Kidney (tissue), 14 donors: ENCODE data around the gene RBBP8NL. TPM values are rescaled to one million over a fixed set of nuclear protein-coding genes. Genes with fewer than 3 reads are reported as not detected.

Experiments used
- DNase-seq, 5 donors: peaks; one replicate each; pipeline ENCODE4 v3.0.0-alpha.2; 2013 to 2020
- FAIRE-seq: peaks from 2 replicates; lab custom pipeline; 2012; peaks lifted over from hg19 to GRCh38; lab: Jason Lieb, UNC
- H3K27ac ChIP-seq, 2 donors: one replicate each; pipeline ENCODE4 v1.7.0; 2013; ENCODE audit warnings: low read depth in 2 of 2, low read length in 2 of 2, inconsistent platforms in 1 of 2
- H3K27me3 ChIP-seq: one replicate; pipeline ENCODE4 v1.7.1; 2013; ENCODE audit warnings: low read length, inconsistent platforms; ENCODE audit not compliant: control insufficient read depth, insufficient read depth
- H3K36me3 ChIP-seq, 3 donors: one replicate each; pipeline versions ENCODE4 v1.7.0 to v1.7.1; 2013; ENCODE audit warnings: low read length in 3 of 3, control low read depth in 1 of 3, inconsistent platforms in 1 of 3; ENCODE audit not compliant: insufficient read depth in 3 of 3, control insufficient read depth in 2 of 3
- H3K4me1 ChIP-seq, 3 donors: one replicate each; pipeline versions ENCODE4 v1.7.0 to v1.7.1; 2013; ENCODE audit warnings: low read length in 3 of 3, inconsistent platforms in 1 of 3, low read depth in 1 of 3; ENCODE audit not compliant: control insufficient read depth in 2 of 3, insufficient read depth in 2 of 3
- H3K4me3 ChIP-seq, 3 donors: one replicate each; pipeline versions ENCODE4 v1.7.0 to v1.8.1; 2013; ENCODE audit warnings: low read length in 3 of 3, control low read depth in 1 of 3, inconsistent platforms in 1 of 3
- H3K9ac ChIP-seq, 3 donors: one replicate each; pipeline versions ENCODE4 v1.7.0 to v1.7.1; 2013; ENCODE audit warnings: low read length in 3 of 3, control low read depth in 1 of 3, inconsistent platforms in 1 of 3
- H3K9me3 ChIP-seq, 3 donors: one replicate each; pipeline versions ENCODE4 v1.7.0 to v1.7.1; 2013; ENCODE audit warnings: low read length in 3 of 3, control low read depth in 1 of 3, inconsistent platforms in 1 of 3; ENCODE audit not compliant: control insufficient read depth in 2 of 3, insufficient read depth in 1 of 3
- CTCF ChIP-seq: IDR thresholded peaks from 3 replicates; pipeline ENCODE4 v1.5.1; 2012; ENCODE audit warnings: mild to moderate bottlenecking, moderate library complexity, borderline replicate concordance; ENCODE audit not compliant: insufficient read depth; ENCODE audit errors: extremely low read depth
- intact Hi-C: fragments of 100-400 bp; cut with DNase I; formaldehyde crosslinking; loops from one replicate; pipeline ENCODE4 v1.11.1; 2022
- polyA plus RNA-seq: library from polyadenylated mRNA; stranded (reverse); fragments of 350-450 nt; fragmentation: Illumina TruSeq; extraction: RNeasy Lipid Tissue Mini Kit (QIAGEN cat#74804); gene quantifications from one replicate; pipeline ENCODE4 v1.2.3, GENCODE V29; 2014; ENCODE audit warnings: low read depth, low replicate concordance; ENCODE audit not compliant: insufficient read depth
- total RNA-seq: library from RNA; stranded (reverse); fragmentation: NEBNext Ultra II Directional; extraction: Animal tissue kit (Norgen Biotek cat#: 25700); gene quantifications from one replicate; pipeline ENCODE4 v1.2.1, GENCODE V29; 2021
- donor health status: control.
- donor health status: control.
- donor health status: control.
- donor health status: control.
- donor health status: control.
- donor health status: DM: yes; HTN: yes; CAD: no.
- donor health status: Normal renal cell carcinoma (clear cell type).

Gene RBBP8NL
- total and polyA plus RNA-seq, 2 donors from 2014 or later: 0.13 to 1.5 TPM

- Histone ChIP-seq H3K27me3 (no peaks in the 10 kb centered on the region), H3K27ac (no peak overlapping the region), H3K9me3 (no peaks in the 10 kb centered on the region), H3K4me1 (no peaks in the 10 kb centered on the region), H3K4me3 (no peak overlapping the region), H3K36me3 (no peaks in the 10 kb centered on the region), H3K9ac (no peak overlapping the region)
- no peak for FAIRE-seq
- no peak for DNase-seq
- TF ChIP-seq CTCF: no peak
- intact Hi-C loops: no loop called here
Observed at GRCh38 chr20:62463651-62464424, 36.5 kb upstream of the RBBP8NL start.

- no peaks in the 10 kb centered on the region for H3K4me1 ChIP-seq
- FAIRE-seq (no peak), DNase-seq (no peak)
- no peaks in the 10 kb centered on the region for H3K9me3 ChIP-seq
- no peaks in the 10 kb centered on the region for H3K36me3 ChIP-seq
- intact Hi-C loops: no loop called here
- no peak for TF ChIP-seq CTCF
- H3K27ac ChIP-seq: no peak overlapping the region
- H3K9ac ChIP-seq: no peak overlapping the region
- no peaks in the 10 kb centered on the region for H3K27me3 ChIP-seq
- H3K4me3 ChIP-seq: no peak overlapping the region
Observed at GRCh38 chr20:62462976-62463592, 35.7 kb upstream of the RBBP8NL start.

GRCh38 chr20:62461834-62462233 lies 34.5 kb upstream of the RBBP8NL start:
- no peaks in the 10 kb centered on the region for H3K27me3 ChIP-seq
- H3K9ac ChIP-seq: no peak overlapping the region
- no peaks in the 10 kb centered on the region for H3K36me3 ChIP-seq
- no peaks in the 10 kb centered on the region for H3K4me1 ChIP-seq
- no peak overlapping the region for H3K27ac ChIP-seq
- H3K4me3 ChIP-seq: no peak overlapping the region
- no peak for TF ChIP-seq CTCF
- intact Hi-C loops: no loop called here
- no peak for DNase-seq
- no peak for FAIRE-seq
- H3K9me3 ChIP-seq: no peaks in the 10 kb centered on the region
